Activated T-helper 1 cell treated with anti-CD3 and anti-CD28 coated beads, Interleukin-2, amount 50 U/mL, for 16 hours (primary cell): ENCODE measurements around the gene GBGT1.

Source experiments
- DNase-seq, 2 donors: peaks; one replicate each; pipeline ENCODE4 v3.0.0-alpha.2; 2020; ENCODE audit warnings: low read depth in 1 of 2, low spot score in 1 of 2

Gene GBGT1

GRCh38 chr9:133117271-133118178, 46.2 kb downstream of the GBGT1 start:
- no peak for DNase-seq

- DNase-seq, result no peak
Measured at GRCh38 chr9:133116346-133117231, 47.1 kb downstream of the GBGT1 start.

- peak in 1 of 2 donors; percentile 47 for DNase-seq
Measured at GRCh38 chr9:133115604-133116345, 47.9 kb downstream of the GBGT1 start.

GRCh38 chr9:133114886-133115603, 48.7 kb downstream of the GBGT1 start:
- DNase-seq, result no peak

GRCh38 chr9:133113949-133114885, 49.5 kb downstream of the GBGT1 start:
- no peak for DNase-seq

GRCh38 chr9:133113163-133113948, 50.4 kb downstream of the GBGT1 start:
- no peak for DNase-seq

- no peak for DNase-seq
Measured at GRCh38 chr9:133112663-133113026, 51.1 kb downstream of the GBGT1 start.

- no peak for DNase-seq
Measured at GRCh38 chr9:133111808-133112662, 51.7 kb downstream of the GBGT1 start.

GRCh38 chr9:133109931-133110650, 53.6 kb downstream of the GBGT1 start:
- DNase-seq, result no peak

- no peak for DNase-seq
Measured at GRCh38 chr9:133108794-133109641, 54.7 kb downstream of the GBGT1 start.

- DNase-seq, result no peak
Measured at GRCh38 chr9:133107961-133108793, 55.5 kb downstream of the GBGT1 start.

- DNase-seq, result no peak
Measured at GRCh38 chr9:133107245-133107722, 56.4 kb downstream of the GBGT1 start.

- DNase-seq, result no peak
Measured at GRCh38 chr9:133106511-133107244, 57.0 kb downstream of the GBGT1 start.

- DNase-seq, result no peak
Measured at GRCh38 chr9:133105461-133105770, 58.3 kb downstream of the GBGT1 start.
